Bronchial epithelial cell (primary cell): ENCODE measurements around the gene LRRC75A. TPM values are rescaled to one million over a fixed set of nuclear protein-coding genes. Genes with fewer than 3 reads are reported as not detected.
A peak's percentile ranks its signal among the peaks of the same experiment; 100 is the strongest.
"Not testable (repeated sequence)": the region's sequence is repeated elsewhere in the genome, so short reads cannot be mapped to it uniquely, and the experiment has no call there.

Source experiments
- DNase-seq: peaks from one replicate; pipeline ENCODE4 v3.0.0-alpha.2; 2010; ENCODE audit warnings: low read depth
- FAIRE-seq: peaks from 2 replicates; lab custom pipeline; 2011; peaks lifted over from hg19 to GRCh38; lab: Jason Lieb, UNC
- H3K27me3 ChIP-seq: 2 replicates; pipeline ENCODE4 v1.5.1; 2011; ENCODE audit warnings: low read length; ENCODE audit not compliant: control insufficient read depth, insufficient read depth
- H3K36me3 ChIP-seq: 2 replicates; pipeline ENCODE4 v1.5.1; 2011; ENCODE audit warnings: low read length; ENCODE audit not compliant: control insufficient read depth, insufficient read depth
- H3K4me3 ChIP-seq: 2 replicates; pipeline ENCODE4 v1.5.1; 2011; ENCODE audit warnings: mild to moderate bottlenecking, low read depth, low read length, control low read depth
- total RNA-seq: library from RNA; depleted of rRNA; stranded (reverse); fragments of >200 nt; gene quantifications from 2 replicates; pipeline ENCODE4 v1.2.1, GENCODE V29; 2014
- TF ChIP-seq, protein P1 (sequence below): IDR thresholded peaks from 2 replicates; pipeline ENCODE4 v1.5.1; 2011; ENCODE audit warnings: mild to moderate bottlenecking, moderate library complexity, low read length, control low read depth, inconsistent platforms; ENCODE audit not compliant: insufficient read depth, severe bottlenecking

The LRRC75A gene
- total RNA-seq, 1 donor from 2014 or later: not detected

DNA sequence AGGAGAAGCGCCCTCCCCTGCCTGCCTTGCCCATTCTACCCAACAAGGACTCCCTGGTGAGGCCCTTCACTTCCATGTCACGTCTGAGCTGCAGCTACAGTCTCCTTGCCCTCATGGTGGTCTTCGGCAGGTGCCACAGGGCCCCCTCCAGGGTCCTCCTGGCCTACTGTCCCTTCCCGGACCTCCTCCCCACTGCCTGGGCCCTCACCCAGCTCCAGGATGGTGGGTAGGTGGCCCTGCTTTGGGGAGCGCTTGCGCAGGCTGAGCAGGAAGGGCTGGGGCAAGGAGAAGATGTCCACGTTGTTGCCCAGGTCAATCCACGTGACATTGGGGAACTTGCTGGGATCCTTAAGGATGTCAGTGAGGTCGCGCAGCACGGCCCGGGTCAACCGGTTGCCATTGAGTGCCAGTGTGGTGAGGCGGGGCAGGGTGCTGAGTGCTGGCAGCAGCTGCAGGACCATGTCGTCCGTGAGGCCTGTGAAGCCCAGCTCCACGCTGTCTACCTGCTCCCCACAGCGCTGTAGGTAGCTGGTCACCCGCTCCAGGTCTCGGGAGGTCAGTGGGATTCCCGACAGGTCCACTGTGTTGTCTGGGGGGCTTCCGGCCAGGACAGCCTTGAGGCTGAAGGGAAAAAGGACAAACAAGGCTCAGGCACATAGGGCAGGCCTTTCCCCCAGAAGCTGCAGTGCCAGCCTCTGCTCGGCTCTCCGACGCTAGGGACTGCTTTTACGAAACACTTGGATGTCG is 48.3 kb downstream of the LRRC75A start:
- H3K36me3 ChIP-seq: peaks cover 44% of the 10 kb centered on the region
- H3K4me3 ChIP-seq: no peak overlapping the region
- no peak for FAIRE-seq
- DNase-seq: no peak
- TF ChIP-seq, protein P1, sequence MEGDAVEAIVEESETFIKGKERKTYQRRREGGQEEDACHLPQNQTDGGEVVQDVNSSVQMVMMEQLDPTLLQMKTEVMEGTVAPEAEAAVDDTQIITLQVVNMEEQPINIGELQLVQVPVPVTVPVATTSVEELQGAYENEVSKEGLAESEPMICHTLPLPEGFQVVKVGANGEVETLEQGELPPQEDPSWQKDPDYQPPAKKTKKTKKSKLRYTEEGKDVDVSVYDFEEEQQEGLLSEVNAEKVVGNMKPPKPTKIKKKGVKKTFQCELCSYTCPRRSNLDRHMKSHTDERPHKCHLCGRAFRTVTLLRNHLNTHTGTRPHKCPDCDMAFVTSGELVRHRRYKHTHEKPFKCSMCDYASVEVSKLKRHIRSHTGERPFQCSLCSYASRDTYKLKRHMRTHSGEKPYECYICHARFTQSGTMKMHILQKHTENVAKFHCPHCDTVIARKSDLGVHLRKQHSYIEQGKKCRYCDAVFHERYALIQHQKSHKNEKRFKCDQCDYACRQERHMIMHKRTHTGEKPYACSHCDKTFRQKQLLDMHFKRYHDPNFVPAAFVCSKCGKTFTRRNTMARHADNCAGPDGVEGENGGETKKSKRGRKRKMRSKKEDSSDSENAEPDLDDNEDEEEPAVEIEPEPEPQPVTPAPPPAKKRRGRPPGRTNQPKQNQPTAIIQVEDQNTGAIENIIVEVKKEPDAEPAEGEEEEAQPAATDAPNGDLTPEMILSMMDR: no peak
- no peaks in the 10 kb centered on the region for H3K27me3 ChIP-seq

DNA sequence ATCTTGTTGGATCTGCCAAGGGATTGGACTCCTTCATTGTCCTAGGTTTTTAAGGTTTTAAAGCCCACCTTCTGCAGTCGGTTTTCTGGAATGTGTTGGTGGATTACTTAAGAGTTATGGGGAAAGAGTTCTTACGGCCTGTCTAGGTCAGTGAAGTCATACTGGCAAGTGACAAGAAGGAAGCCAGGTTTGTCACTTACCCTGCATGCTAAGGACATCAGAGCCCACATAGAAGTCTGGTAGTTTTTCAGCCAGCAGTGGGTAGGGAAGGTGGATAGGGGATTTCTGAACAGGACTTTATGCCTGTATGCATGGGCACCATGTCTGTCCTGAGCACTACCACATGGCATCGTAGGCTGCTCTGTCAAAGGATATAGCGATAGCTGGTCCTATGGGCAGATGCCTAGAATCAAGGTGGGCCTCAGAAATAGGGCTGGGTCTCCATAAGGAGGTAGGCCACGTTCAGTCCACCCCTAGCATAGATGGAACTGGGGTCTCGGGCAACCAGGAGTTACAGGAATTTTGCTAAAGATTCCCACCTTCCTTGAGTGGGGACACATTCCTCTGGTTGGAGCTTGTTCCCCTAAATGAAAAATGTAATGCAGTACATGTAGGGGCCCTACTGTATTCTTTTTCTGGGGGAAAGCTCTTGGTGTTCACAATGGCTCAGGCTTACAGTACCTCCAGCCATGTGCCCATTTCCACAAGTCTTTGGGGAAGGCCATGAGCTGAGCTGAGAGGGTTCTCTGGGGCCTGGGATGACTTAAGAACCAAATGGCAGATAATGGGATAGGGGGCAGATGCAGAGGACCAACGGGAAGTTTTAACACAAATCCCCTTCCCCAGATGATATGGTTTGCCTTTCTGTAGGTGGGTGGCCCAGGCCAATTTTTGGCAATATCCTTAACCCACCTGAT is 49.1 kb downstream of the LRRC75A start:
- H3K4me3 ChIP-seq: no peak overlapping the region
- DNase-seq (no peak), FAIRE-seq (no peak)
- H3K27me3 ChIP-seq: no peaks in the 10 kb centered on the region
- TF ChIP-seq, protein P1: no peak
- peaks cover 44% of the 10 kb centered on the region for H3K36me3 ChIP-seq

DNA sequence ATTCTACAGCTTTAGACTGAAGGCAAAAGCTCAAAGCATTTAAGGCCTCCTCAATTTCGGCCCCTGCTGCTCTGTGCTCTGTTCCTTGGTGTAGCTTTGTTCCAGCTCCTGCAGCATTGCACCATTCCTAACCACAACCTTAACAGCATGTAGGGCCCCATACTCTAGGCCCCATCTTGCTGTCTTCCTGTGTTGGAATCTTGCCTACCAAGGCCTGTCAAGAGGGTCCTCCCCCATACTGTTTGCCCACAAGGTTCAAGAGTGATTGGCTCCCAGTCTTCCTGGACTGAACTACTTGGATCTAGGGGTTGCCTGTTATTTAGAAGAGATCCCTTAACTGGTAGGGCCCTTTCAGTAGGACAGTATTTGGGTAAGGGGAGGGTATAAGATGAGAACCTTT is 49.9 kb downstream of the LRRC75A start:
- H3K36me3 ChIP-seq: peaks cover 40% of the 10 kb centered on the region
- DNase-seq (no peak), FAIRE-seq (no peak)
- no peaks in the 10 kb centered on the region for H3K27me3 ChIP-seq
- TF ChIP-seq, protein P1: no peak
- H3K4me3 ChIP-seq: no peak overlapping the region

DNA sequence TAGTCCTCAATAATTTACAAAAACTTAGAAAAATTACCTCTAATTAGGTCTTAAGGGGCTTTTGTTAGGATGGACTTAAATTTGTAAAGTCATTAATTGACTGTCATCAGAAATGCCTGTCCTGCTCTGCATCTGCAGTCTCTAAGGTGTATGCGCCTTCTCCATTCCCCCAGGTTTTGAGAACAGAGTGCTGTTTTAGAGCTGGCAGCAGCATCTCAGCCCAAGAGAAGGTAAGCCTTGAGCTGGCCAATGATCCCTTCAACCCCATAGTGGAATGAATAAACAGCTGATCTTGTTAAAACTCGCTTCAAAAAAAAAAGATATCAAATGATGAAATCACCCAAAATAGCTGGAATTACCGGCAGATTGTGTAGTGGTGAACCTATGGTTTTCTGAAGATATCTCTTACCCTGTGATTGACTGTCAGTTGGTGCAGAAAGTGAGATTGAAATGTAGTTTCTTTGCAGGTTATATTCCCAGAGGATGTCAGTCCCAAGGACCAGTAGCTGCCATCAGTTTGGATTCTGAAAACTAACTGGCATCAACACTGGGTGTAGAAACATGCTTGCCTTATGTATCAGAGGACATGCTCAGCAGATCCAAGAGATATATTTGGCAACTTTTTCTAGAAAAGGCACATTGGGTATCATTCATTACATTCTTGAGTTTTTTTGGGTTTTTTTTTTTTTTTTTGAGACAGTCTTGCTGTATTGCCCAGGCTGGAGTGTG is 50.9 kb downstream of the LRRC75A start:
- DNase-seq (no peak), FAIRE-seq (no peak)
- H3K4me3 ChIP-seq: no peak overlapping the region
- peaks cover 34% of the 10 kb centered on the region for H3K36me3 ChIP-seq
- TF ChIP-seq, protein P1: no peak
- H3K27me3 ChIP-seq: no peaks in the 10 kb centered on the region

DNA sequence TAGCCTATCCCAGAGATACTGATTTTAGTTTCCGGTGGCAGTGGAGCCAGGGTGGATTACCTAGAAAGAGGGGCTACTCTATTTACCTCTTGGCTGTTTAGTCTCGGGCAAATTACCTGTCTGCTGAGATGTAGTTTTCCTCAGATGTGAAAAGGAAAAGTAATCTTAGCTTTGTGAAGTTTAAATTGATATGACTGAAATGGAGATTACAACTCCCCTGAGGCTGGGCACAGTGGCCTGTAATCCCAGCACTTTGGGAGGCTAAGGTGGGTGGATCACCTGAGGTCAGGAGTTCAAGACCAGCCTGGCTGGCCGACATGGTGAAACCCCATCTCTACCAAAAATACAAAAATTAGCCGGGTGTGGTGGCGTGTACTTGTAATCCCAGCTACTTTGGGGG is 51.6 kb downstream of the LRRC75A start:
- Histone ChIP-seq H3K36me3 (peaks cover 33% of the 10 kb centered on the region), H3K4me3 (peak overlapping the region; percentile 69)
- FAIRE-seq: not testable (repeated sequence)

More for the DNA sequence above, 51.6 kb downstream of the LRRC75A start:
- not testable (repeated sequence) for DNase-seq, H3K27me3 ChIP-seq
